Inflammatory macrophage (primary cell): ENCODE results near the gene TTLL9.
A peak's percentile ranks its signal among the peaks of the same experiment; 100 is the strongest.
"Not testable (repeated sequence)": the region's sequence is repeated elsewhere in the genome, so short reads cannot be mapped to it uniquely, and the experiment has no call there.

Experiments used
- DNase-seq, 2 donors: peaks; one replicate each; pipeline ENCODE4 v3.0.0-alpha.2; 2020 to 2022

Gene TTLL9

GRCh38 chr20:31920275-31920855 is 49.9 kb downstream of the TTLL9 start:
- DNase-seq, result no peak

- DNase-seq, result not testable (repeated sequence)
Measured at GRCh38 chr20:31921480-31921879, 51.0 kb downstream of the TTLL9 start.

- no peak for DNase-seq
Measured at GRCh38 chr20:31922181-31922580, 51.7 kb downstream of the TTLL9 start.

GRCh38 chr20:31922588-31922987 is 52.2 kb downstream of the TTLL9 start:
- no peak for DNase-seq

- DNase-seq, result peak; percentile 8 to 50
Measured at GRCh38 chr20:31923388-31924331, 53.2 kb downstream of the TTLL9 start.

- no peak for DNase-seq
Measured at GRCh38 chr20:31924561-31924960, 54.1 kb downstream of the TTLL9 start.

- DNase-seq, result no peak
Measured at GRCh38 chr20:31925631-31926030, 55.2 kb downstream of the TTLL9 start.

- no peak for DNase-seq
Measured at GRCh38 chr20:31926493-31926892, 56.1 kb downstream of the TTLL9 start.

- no peak for DNase-seq
Measured at GRCh38 chr20:31927627-31928159, 57.3 kb downstream of the TTLL9 start.

- DNase-seq, result not testable (repeated sequence)
Measured at GRCh38 chr20:31929631-31930030, 59.2 kb downstream of the TTLL9 start.

- peak; percentile 47 to 65 for DNase-seq
Measured at GRCh38 chr20:31930779-31931178, 60.3 kb downstream of the TTLL9 start.

GRCh38 chr20:31933698-31934097 is 63.3 kb downstream of the TTLL9 start:
- DNase-seq, result no peak

GRCh38 chr20:31934491-31934890 is 64.1 kb downstream of the TTLL9 start:
- no peak for DNase-seq

GRCh38 chr20:31934968-31935764 is 64.7 kb downstream of the TTLL9 start:
- no peak for DNase-seq

GRCh38 chr20:31936420-31936819 is 66.0 kb downstream of the TTLL9 start:
- no peak for DNase-seq

- DNase-seq, result no peak
Measured at GRCh38 chr20:31937820-31938219, 67.4 kb downstream of the TTLL9 start.

- DNase-seq, result no peak
Measured at GRCh38 chr20:31939661-31940060, 69.2 kb downstream of the TTLL9 start.

- DNase-seq, result no peak
Measured at GRCh38 chr20:31943052-31943471, 72.6 kb downstream of the TTLL9 start.

- DNase-seq, result no peak
Measured at GRCh38 chr20:31945319-31945718, 74.9 kb downstream of the TTLL9 start.

- no peak for DNase-seq
Measured at GRCh38 chr20:31945785-31946184, 75.4 kb downstream of the TTLL9 start.

- no peak for DNase-seq
Measured at GRCh38 chr20:31948008-31948407, 77.6 kb downstream of the TTLL9 start.

- no peak for DNase-seq
Measured at GRCh38 chr20:31949877-31950646, 79.6 kb downstream of the TTLL9 start.
